BLaER1 (cell line): ENCODE results near the gene TPST1.
"Not testable (repeated sequence)": the region's sequence is repeated elsewhere in the genome, so short reads cannot be mapped to it uniquely, and the experiment has no call there.

Experiments
- H3K27ac ChIP-seq: shearing (Covaris generic); formaldehyde crosslinking; 2 replicates; pipeline ENCODE4 v1.8.1; 2022
- H3K27me3 ChIP-seq: shearing (Covaris generic); formaldehyde crosslinking; 2 replicates; pipeline ENCODE4 v1.8.1; 2022
- H3K36me3 ChIP-seq: shearing (Covaris generic); formaldehyde crosslinking; 2 replicates; pipeline ENCODE4 v1.8.1; 2022
- H3K4me1 ChIP-seq: shearing (Covaris generic); formaldehyde crosslinking; 2 replicates; pipeline ENCODE4 v1.8.1; 2022
- H3K4me2 ChIP-seq: shearing (Covaris generic); formaldehyde crosslinking; 2 replicates; pipeline ENCODE4 v1.8.1; 2022
- H3K4me3 ChIP-seq: shearing (Covaris generic); formaldehyde crosslinking; 2 replicates; pipeline ENCODE4 v1.8.1; 2022
- H3K9ac ChIP-seq: shearing (Covaris generic); formaldehyde crosslinking; 2 replicates; pipeline ENCODE4 v1.8.1; 2022
- H3K9me3 ChIP-seq: shearing (Covaris generic); formaldehyde crosslinking; 2 replicates; pipeline ENCODE4 v1.8.1; 2022
- H4K20me1 ChIP-seq: shearing (Covaris generic); formaldehyde crosslinking; 2 replicates; pipeline ENCODE4 v1.8.1; 2022
- Cebpa-rat ChIP-seq: shearing (Covaris generic); IDR thresholded peaks from 2 replicates; pipeline ENCODE4 v1.8.1; 2022

Gene TPST1

DNA sequence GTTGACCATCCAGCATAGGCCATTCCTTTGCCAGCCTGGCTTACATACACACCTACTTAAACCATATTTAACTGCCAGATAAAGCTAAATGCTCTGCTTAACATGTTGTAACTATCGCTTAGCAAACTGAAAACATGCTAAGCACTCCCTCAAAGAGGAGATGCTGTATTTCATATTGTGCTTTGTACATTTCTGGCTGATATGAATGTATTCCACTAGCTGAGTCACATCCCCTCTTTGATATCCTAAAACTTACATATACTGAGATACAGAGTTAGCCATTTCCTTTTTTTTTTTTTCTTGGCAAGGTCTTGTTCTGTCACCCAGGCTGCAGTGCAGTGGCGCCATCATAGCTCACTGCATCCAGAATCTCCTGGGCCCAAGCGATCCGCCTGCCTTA, 99.4 kb downstream of the TPST1 start:
- H4K20me1 ChIP-seq = no peaks in the 10 kb centered on the region
- H3K27ac ChIP-seq = no peak overlapping the region
- H3K36me3 ChIP-seq = no peaks in the 10 kb centered on the region
- H3K4me2 ChIP-seq = no peak overlapping the region
- peaks cover 7% of the 10 kb centered on the region for H3K9me3 ChIP-seq
- no peaks in the 10 kb centered on the region for H3K4me1 ChIP-seq
- H3K9ac ChIP-seq = no peak overlapping the region
- no peaks in the 10 kb centered on the region for H3K27me3 ChIP-seq
- no peak for TF ChIP-seq Cebpa-rat
- no peak overlapping the region for H3K4me3 ChIP-seq

DNA sequence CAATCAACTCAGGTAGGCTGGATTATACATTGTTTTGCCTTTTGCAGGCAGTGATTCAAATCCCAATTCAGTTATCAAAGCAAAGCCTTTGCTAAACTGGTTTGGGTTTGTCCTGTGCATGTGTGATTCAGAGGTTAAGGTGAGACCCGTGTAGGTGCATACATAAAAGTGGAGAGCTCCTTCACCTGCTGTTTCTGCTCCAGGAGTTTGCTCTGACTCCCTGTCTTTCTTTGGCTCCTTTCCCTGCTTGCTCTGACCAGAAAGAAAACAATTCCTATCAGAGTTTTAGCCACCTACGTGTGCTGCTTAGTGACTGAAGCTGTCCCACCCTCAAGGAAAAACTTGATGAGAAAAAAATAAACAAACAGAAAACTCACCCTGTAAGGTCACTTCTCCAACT, 101.1 kb downstream of the TPST1 start:
- Histone ChIP-seq H3K27me3 (no peaks in the 10 kb centered on the region), H3K27ac (no peak overlapping the region), H3K4me3 (no peak overlapping the region), H3K9me3 (no peaks in the 10 kb centered on the region; the same call in 1 of the 2 replicates), H3K4me1 (no peaks in the 10 kb centered on the region), H4K20me1 (no peaks in the 10 kb centered on the region), H3K36me3 (no peaks in the 10 kb centered on the region), H3K9ac (no peak overlapping the region), H3K4me2 (no peak overlapping the region)
- TF ChIP-seq Cebpa-rat = no peak

DNA sequence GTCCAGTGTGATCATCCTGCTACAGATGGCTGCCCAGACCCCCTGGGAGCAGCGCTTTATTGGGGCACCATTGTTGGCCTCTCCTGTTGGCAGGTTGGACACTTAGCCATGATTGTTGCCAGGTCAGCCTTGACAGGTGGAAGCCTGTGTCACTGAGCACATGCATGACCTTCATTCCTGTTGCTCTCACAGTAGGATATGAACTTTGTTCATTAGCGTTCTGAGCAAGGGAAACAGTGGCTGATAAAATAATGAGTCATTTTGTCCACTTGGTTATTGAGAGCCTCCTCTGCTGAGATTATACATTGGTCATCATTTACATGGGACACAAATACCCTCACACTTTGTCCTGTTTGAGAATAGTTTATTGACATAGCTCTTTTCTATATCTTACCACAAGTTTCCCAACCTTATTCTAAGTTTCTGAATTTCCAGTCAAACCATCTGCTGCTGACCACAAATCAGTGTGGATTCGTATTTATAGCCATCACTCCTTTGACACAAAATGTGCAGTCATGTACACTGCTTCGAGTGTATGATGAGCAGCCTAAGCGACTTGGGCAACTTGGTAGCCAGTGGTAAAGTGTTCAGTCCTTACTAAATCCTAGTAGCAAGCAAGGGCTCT, 102.6 kb downstream of the TPST1 start:
- Histone ChIP-seq H4K20me1 (no peaks in the 10 kb centered on the region), H3K36me3 (no peaks in the 10 kb centered on the region), H3K27me3 (no peaks in the 10 kb centered on the region), H3K4me2 (no peak overlapping the region), H3K9me3 (no peaks in the 10 kb centered on the region; the same call in 1 of the 2 replicates), H3K4me1 (no peaks in the 10 kb centered on the region), H3K9ac (no peak overlapping the region), H3K27ac (no peak overlapping the region), H3K4me3 (no peak overlapping the region)
- TF ChIP-seq Cebpa-rat = no peak

DNA sequence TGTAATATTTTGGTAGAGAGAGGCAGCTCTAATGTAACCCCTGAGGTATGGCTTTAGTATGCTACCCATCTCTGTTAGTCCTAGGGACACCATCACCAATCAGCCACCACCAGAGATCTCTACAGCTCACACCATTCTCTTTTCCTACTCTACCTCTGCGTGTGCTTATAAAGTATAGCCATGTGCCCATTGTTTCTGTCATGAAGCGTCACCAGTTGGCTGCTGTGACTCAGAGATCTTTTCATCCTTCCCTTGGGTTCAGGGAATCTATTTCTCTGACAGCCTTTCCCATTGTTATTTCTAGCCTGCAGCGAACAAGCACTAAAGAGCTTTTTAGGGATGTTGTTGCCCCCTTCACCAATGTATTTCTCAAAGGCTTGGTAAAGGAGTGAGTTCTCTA, 103.3 kb downstream of the TPST1 start:
- Histone ChIP-seq H3K9me3 (no peaks in the 10 kb centered on the region; the same call in 1 of the 2 replicates), H3K4me2 (no peak overlapping the region), H3K9ac (no peak overlapping the region), H4K20me1 (no peaks in the 10 kb centered on the region), H3K4me3 (no peak overlapping the region), H3K27ac (no peak overlapping the region), H3K27me3 (no peaks in the 10 kb centered on the region), H3K36me3 (no peaks in the 10 kb centered on the region), H3K4me1 (no peaks in the 10 kb centered on the region)
- no peak for TF ChIP-seq Cebpa-rat

DNA sequence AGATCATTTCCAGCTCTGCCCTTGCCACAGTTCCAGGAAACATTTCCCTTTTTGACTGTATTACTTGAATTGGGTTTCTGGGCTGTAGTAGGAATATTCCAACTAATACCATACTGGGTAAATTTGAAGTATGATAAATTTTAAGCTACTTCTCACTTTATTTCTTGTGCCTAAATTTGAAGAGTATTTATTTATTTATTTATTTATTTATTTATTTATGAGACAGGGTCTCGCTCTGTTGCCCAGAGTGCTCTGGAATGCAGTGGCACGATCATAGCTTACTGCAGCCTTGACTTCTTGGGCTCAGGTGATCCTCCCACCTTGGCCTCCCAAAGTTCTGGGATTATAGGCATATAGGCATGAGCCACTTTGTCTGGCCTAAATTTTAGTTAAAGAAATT, 105.5 kb downstream of the TPST1 start:
- H3K4me3 ChIP-seq = no peak overlapping the region
- H4K20me1 ChIP-seq = no peaks in the 10 kb centered on the region
- H3K36me3 ChIP-seq = no peaks in the 10 kb centered on the region
- no peaks in the 10 kb centered on the region for H3K27me3 ChIP-seq
- H3K9me3 ChIP-seq = no peaks in the 10 kb centered on the region; the same call in 1 of the 2 replicates
- H3K4me2 ChIP-seq = no peak overlapping the region
- no peaks in the 10 kb centered on the region for H3K4me1 ChIP-seq
- no peak overlapping the region for H3K27ac ChIP-seq
- TF ChIP-seq Cebpa-rat = no peak
- no peak overlapping the region for H3K9ac ChIP-seq

DNA sequence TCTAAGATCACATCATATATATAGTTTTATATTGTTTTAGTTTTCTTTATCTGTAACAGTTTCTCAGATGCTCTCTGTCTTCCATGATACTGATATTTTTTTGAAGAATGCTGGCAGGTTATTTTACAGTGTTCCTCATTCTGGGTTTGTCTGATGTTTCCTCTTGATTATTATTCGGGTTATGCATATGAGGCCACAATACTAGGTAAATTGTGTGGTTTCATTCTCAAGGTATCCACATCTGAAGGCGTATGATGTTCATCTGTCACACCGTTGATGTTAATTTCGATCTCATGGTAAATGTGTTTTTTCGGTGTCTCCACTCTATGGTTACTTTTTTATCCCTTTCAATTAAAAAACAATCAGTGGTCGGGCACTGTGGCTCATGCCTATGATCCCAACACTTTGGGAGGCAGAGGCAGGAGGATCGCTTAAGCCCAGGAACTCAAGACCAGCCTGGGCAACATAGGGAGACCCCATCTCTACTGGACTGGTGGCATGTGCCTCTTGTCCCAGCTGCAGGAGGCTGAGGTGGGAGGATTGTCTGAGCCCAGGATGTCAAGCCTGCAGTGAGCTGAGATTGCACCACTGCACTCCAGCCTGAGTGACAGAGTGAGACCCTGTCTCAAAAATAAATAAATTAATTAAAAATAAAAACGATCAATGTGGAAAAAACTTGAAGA, 108.9 kb downstream of the TPST1 start:
- H3K4me1 ChIP-seq = no peaks in the 10 kb centered on the region
- H3K27me3 ChIP-seq = no peaks in the 10 kb centered on the region
- H4K20me1 ChIP-seq = no peaks in the 10 kb centered on the region
- H3K9me3 ChIP-seq = no peaks in the 10 kb centered on the region
- TF ChIP-seq Cebpa-rat = no peak
- no peak overlapping the region for H3K4me2 ChIP-seq
- no peak overlapping the region for H3K9ac ChIP-seq
- no peaks in the 10 kb centered on the region for H3K36me3 ChIP-seq
- H3K27ac ChIP-seq = no peak overlapping the region
- H3K4me3 ChIP-seq = no peak overlapping the region

DNA sequence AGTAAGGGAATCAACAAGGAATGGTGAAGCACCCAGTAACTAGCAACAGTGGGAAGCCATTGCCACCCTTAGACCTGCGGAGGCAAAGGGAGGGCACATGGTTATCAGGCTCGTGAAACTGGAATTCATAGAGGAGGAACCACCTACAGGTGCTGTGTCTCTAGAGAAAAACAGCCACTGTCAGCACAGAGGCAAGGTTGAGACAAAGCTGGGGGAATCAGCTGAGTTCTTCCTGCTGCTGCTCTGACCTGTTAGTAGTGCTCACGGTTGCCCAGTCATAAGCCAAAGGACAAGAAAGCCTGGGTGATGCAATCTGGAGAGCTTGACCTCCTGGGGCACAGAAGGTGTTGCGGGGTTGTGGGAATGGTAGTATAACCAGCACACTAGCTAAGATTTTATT, 110.1 kb downstream of the TPST1 start:
- Histone ChIP-seq H3K9ac (no peak overlapping the region), H3K27me3 (no peaks in the 10 kb centered on the region), H3K36me3 (no peaks in the 10 kb centered on the region), H3K4me2 (no peak overlapping the region), H4K20me1 (no peaks in the 10 kb centered on the region), H3K9me3 (no peaks in the 10 kb centered on the region), H3K4me1 (no peaks in the 10 kb centered on the region), H3K4me3 (no peak overlapping the region), H3K27ac (no peak overlapping the region)
- no peak for TF ChIP-seq Cebpa-rat

DNA sequence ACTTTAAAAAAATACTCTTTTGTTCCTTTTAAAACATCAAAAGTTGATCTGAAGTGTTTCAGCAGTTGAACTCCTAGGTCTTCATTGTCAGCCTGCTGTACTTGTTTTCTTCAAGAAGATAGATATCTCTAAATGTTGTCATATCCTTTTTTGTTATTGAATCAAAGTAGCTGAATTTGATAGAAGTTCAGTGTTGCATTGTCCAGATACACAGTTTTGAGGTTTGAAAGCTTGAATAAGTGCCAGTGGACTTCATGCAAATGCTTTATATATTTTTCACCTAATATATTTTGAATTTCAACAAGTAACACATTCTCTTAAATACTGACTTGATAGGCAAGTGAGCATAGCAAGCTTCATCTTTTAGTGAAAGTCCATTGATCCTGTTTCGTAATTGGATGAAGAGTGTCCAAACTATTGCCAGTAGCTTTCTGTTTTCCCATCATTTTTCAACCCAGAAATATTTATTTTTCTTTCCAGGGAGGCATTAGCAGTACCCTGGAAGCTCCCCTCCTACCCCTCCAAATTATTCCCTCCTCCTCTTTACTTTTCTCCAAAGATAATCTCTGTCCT, 114.4 kb downstream of the TPST1 start:
- H3K4me3 ChIP-seq = no peak overlapping the region
- no peaks in the 10 kb centered on the region for H3K4me1 ChIP-seq
- peaks cover 10% of the 10 kb centered on the region for H3K36me3 ChIP-seq
- H3K27me3 ChIP-seq = no peaks in the 10 kb centered on the region
- TF ChIP-seq Cebpa-rat = no peak
- peaks cover 20% of the 10 kb centered on the region for H3K9me3 ChIP-seq
- H3K9ac ChIP-seq = no peak overlapping the region
- H3K4me2 ChIP-seq = no peak overlapping the region
- no peak overlapping the region for H3K27ac ChIP-seq
- H4K20me1 ChIP-seq = no peaks in the 10 kb centered on the region

DNA sequence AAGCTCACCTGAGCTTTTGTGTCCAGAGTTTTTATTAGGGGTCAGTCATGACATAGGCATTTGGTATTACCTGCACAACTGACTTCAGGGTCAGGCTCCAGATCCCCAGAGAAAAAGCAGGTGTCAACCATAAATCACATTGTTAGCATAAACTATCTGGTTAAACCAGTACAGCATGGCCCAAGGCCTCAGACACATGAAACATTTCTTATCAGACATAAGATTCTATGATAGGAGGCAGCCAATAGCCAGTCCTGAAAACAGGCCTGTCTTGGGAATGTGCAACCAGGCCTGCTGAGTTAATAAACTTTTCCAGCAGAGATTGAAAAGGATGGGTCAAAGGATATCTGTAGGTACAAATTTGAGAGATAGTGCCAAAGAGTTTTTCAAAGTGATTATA, 116.1 kb downstream of the TPST1 start:
- no peaks in the 10 kb centered on the region for H4K20me1 ChIP-seq
- no peak overlapping the region for H3K4me2 ChIP-seq
- no peak overlapping the region for H3K4me3 ChIP-seq
- H3K4me1 ChIP-seq = no peaks in the 10 kb centered on the region; the same call in 1 of the 2 replicates
- TF ChIP-seq Cebpa-rat = no peak
- no peak overlapping the region for H3K9ac ChIP-seq
- no peak overlapping the region for H3K27ac ChIP-seq
- no peaks in the 10 kb centered on the region for H3K27me3 ChIP-seq
- peaks cover 10% of the 10 kb centered on the region for H3K36me3 ChIP-seq
- peaks cover 20% of the 10 kb centered on the region for H3K9me3 ChIP-seq

DNA sequence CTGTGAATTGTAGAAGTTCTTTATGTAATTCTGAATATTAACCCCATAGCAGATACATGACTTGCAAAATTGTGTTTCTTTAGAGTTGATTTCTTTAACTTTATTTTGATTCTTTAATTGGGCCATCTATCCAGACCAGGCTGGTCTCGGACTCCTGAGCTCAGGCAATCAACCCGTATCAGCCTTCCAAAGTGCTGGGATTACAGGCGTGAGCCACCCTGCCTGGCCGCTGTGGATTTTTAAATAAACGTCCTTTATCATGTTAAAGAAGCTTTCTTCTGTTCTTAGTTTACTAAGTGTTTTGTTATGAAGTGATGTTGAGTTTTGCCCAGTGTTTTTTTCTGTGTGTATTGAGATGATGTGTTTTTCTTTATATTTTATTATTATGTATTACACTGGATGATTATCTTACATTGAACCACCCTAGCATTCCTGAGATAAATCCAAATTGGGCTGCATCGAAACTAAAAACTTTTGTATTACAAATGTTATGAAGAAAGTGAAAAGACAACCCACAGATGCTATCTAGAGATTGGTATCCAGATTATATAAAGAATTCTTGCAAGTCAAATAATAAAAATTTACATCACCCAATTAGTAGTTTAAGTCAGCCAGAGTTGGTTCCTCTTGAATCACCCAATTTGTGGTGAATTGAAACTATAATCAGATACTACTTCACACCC, 118.1 kb downstream of the TPST1 start:
- TF ChIP-seq Cebpa-rat = no peak
- Histone ChIP-seq H3K9ac (no peak overlapping the region), H3K4me3 (no peak overlapping the region), H3K36me3 (peaks cover 10% of the 10 kb centered on the region), H3K9me3 (peaks cover 20% of the 10 kb centered on the region), H3K4me1 (peaks cover 11% of the 10 kb centered on the region; the same call in 1 of the 2 replicates), H3K4me2 (no peak overlapping the region), H3K27me3 (no peaks in the 10 kb centered on the region), H3K27ac (no peak overlapping the region), H4K20me1 (no peaks in the 10 kb centered on the region)

DNA sequence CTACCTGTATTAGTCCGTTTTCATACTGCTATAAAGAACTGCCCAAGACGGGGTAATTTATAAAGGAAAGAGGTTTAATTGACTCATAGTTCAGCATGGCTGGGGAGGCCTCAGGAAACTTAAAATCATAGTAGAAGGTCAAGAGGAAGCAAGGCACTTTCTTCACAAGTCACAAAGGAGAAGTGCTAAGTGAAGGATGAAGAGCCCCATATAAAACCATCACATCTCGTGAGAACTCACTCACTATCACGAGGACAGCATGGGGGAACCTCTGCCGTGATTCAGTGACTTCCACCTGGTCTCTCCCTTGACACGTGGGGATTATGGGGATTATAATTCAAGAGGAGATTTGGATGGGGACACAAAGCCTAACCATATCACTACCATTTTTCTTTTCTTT, 119.9 kb downstream of the TPST1 start:
- H3K27me3 ChIP-seq, H3K27ac ChIP-seq, H3K36me3 ChIP-seq, H3K9ac ChIP-seq, H3K4me2 ChIP-seq, H4K20me1 ChIP-seq, H3K4me3 ChIP-seq: not testable (repeated sequence)
- Histone ChIP-seq H3K9me3 (peaks cover 20% of the 10 kb centered on the region), H3K4me1 (peaks cover 11% of the 10 kb centered on the region; the same call in 1 of the 2 replicates)
